IMR-90 (cell line): ENCODE data around the gene STIM1.

Experiments
- BHLHE40 ChIP-seq: fragments of 150-350 bp; IDR thresholded peaks from 2 replicates; pipeline ENCODE4 v1.6.1; 2016; ENCODE audit warnings: mild to moderate bottlenecking, low read depth, low read length
- CEBPB ChIP-seq: IDR thresholded peaks from 2 replicates; pipeline ENCODE4 v1.6.1; 2012; ENCODE audit warnings: low read depth, low read length, improper control_type of control experiment
- CHD1 ChIP-seq: IDR thresholded peaks from 2 replicates; pipeline ENCODE4 v1.6.1; 2012; ENCODE audit warnings: low read depth, low read length, improper control_type of control experiment
- MAZ ChIP-seq: IDR thresholded peaks from 2 replicates; pipeline ENCODE4 v1.6.1; 2012; ENCODE audit warnings: low read depth, mild to moderate bottlenecking, low read length, improper control_type of control experiment, moderate library complexity, borderline replicate concordance
- MXI1 ChIP-seq: IDR thresholded peaks from 2 replicates; pipeline ENCODE4 v1.6.1; 2012; ENCODE audit warnings: low read depth, mild to moderate bottlenecking, low read length, moderate library complexity, borderline replicate concordance
- POLR2A ChIP-seq: IDR thresholded peaks from 2 replicates; pipeline ENCODE4 v1.6.1; 2012; ENCODE audit warnings: mild to moderate bottlenecking, low read depth, low read length
- RAD21 ChIP-seq: IDR thresholded peaks from 2 replicates; pipeline ENCODE4 v1.6.1; 2012; ENCODE audit warnings: low read length, improper control_type of control experiment
- RFX5 ChIP-seq: IDR thresholded peaks from 2 replicates; pipeline ENCODE4 v1.8.0; 2012; ENCODE audit warnings: low read depth, mild to moderate bottlenecking, low read length, moderate library complexity
- SMC3 ChIP-seq: fragments of 150-350 bp; IDR thresholded peaks from 2 replicates; pipeline ENCODE4 v1.6.1; 2016; ENCODE audit warnings: low read depth, mild to moderate bottlenecking, antibody characterized with exemption, low read length, moderate library complexity
- TF ChIP-seq, protein P1 (sequence below): conservative IDR thresholded peaks from 2 replicates; pipeline ENCODE4 v1.5.1; 2012; ENCODE audit warnings: mild to moderate bottlenecking, low read depth, low read length, improper control_type of control experiment
- TF ChIP-seq, protein P2 (sequence below): fragments of 150-350 bp; IDR thresholded peaks from 2 replicates; pipeline ENCODE4 v1.6.1; 2016; ENCODE audit warnings: low read depth, mild to moderate bottlenecking, low read length, moderate library complexity, borderline replicate concordance
- TF ChIP-seq, protein P3 (sequence below): fragments of 150-350 bp; IDR thresholded peaks from 2 replicates; pipeline ENCODE4 v1.6.1; 2017; ENCODE audit warnings: mild to moderate bottlenecking, antibody characterized with exemption, low read length, low read depth

DNA sequence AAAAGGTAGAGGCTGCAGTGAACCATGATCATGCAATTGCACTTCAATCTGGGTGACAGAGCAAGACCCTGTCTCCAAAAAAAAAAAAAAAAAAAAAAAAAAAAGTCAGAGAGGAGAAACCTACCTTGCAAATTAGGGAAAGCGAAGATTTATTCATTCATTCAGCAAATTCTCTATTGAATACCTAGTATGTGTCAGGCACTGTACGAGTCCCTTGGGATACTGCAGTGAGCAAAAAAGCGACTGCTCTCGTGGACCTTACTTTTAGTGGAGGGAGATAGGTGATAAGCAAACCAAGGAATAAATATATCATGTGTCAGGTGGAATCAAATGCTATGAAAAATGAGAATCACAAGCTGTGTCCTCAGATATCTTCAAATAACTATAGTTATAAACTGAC is 101.3 kb downstream of the STIM1 start:
- TF ChIP-seq, protein P1, sequence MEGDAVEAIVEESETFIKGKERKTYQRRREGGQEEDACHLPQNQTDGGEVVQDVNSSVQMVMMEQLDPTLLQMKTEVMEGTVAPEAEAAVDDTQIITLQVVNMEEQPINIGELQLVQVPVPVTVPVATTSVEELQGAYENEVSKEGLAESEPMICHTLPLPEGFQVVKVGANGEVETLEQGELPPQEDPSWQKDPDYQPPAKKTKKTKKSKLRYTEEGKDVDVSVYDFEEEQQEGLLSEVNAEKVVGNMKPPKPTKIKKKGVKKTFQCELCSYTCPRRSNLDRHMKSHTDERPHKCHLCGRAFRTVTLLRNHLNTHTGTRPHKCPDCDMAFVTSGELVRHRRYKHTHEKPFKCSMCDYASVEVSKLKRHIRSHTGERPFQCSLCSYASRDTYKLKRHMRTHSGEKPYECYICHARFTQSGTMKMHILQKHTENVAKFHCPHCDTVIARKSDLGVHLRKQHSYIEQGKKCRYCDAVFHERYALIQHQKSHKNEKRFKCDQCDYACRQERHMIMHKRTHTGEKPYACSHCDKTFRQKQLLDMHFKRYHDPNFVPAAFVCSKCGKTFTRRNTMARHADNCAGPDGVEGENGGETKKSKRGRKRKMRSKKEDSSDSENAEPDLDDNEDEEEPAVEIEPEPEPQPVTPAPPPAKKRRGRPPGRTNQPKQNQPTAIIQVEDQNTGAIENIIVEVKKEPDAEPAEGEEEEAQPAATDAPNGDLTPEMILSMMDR = no peak
- no peak for TF ChIP-seq CHD1
- no peak for TF ChIP-seq POLR2A
- TF ChIP-seq MAZ = no peak
- TF ChIP-seq RAD21 = no peak
- TF ChIP-seq, protein P2, sequence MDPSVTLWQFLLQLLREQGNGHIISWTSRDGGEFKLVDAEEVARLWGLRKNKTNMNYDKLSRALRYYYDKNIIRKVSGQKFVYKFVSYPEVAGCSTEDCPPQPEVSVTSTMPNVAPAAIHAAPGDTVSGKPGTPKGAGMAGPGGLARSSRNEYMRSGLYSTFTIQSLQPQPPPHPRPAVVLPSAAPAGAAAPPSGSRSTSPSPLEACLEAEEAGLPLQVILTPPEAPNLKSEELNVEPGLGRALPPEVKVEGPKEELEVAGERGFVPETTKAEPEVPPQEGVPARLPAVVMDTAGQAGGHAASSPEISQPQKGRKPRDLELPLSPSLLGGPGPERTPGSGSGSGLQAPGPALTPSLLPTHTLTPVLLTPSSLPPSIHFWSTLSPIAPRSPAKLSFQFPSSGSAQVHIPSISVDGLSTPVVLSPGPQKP = no peak
- no peak for TF ChIP-seq SMC3
- no peak for TF ChIP-seq MXI1
- no peak for TF ChIP-seq CEBPB
- no peak for TF ChIP-seq RFX5
- TF ChIP-seq BHLHE40 = no peak
- TF ChIP-seq, protein P3, sequence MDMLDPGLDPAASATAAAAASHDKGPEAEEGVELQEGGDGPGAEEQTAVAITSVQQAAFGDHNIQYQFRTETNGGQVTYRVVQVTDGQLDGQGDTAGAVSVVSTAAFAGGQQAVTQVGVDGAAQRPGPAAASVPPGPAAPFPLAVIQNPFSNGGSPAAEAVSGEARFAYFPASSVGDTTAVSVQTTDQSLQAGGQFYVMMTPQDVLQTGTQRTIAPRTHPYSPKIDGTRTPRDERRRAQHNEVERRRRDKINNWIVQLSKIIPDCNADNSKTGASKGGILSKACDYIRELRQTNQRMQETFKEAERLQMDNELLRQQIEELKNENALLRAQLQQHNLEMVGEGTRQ = no peak
